ENCODE measurements around the gene USP48. TPM values are rescaled to one million over a fixed set of nuclear protein-coding genes. Genes with fewer than 3 reads are reported as not detected.

USP48 gene
- total RNA-seq, 1 experiment from 2014 or later = 84.8 TPM

- H3K56ac ChIP-seq (ENCODE audit: insufficient read length, low read depth, low read length) = no peak overlapping the region
- H3K4me1 Mint-ChIP-seq = 0 out of 4 replicates have a peak, but pooled peaks cover 0 to 3% of the 10 kb centered on the region in 2 experiments
Observed at GRCh38 chr1:21799730-21800129, 16.8 kb upstream of the USP48 start.

More at GRCh38 chr1:21799730-21800129, 16.8 kb upstream of the USP48 start:
- H3K4me1 ChIP-seq (ENCODE audit: insufficient read depth, low read length) = no peaks in the 10 kb centered on the region
- no peak overlapping the region for H3K18ac ChIP-seq (ENCODE audit: insufficient read length, low read depth, low read length)
- no peak for TF ChIP-seq CTCF (conservative IDR thresholded peaks at IDR 0.05)
- H3K36me3 Mint-ChIP-seq (ENCODE audit: insufficient read depth in 1 of 3, low read depth in 3 of 3) = peaks cover 0 to 6% (median 5%) of the 10 kb centered on the region in 3 experiments; a peak in 4 of 7 replicates
- no peaks in the 10 kb centered on the region for H3K27me3 ChIP-seq (ENCODE audit: insufficient read depth, low read length)
- no peak overlapping the region for H4K91ac ChIP-seq (ENCODE audit: insufficient read length, low read depth, low read length)
- no peak overlapping the region for H2BK12ac ChIP-seq (ENCODE audit: insufficient read length, low read depth, low read length)
- no peak overlapping the region for H3T11ph ChIP-seq (ENCODE audit: low read length)
- no peak overlapping the region for H2BK120ac ChIP-seq (ENCODE audit: low read depth, low read length, poor library complexity, severe bottlenecking)
- no peaks in the 10 kb centered on the region for H3K23me2 ChIP-seq (ENCODE audit: insufficient read length, low read depth, low read length, poor library complexity, severe bottlenecking)
- H3K4ac ChIP-seq (ENCODE audit: low read depth, low read length) = no peak overlapping the region
- no peak overlapping the region for H2AFZ ChIP-seq (ENCODE audit: low read length)
- H3K23ac ChIP-seq (ENCODE audit: insufficient read length, low read depth, low read length) = no peak overlapping the region
- no peak overlapping the region for H4K8ac ChIP-seq (replicated peaks; ENCODE audit: insufficient read length, low read depth, low read length)
- no peak overlapping the region for H3K27ac Mint-ChIP-seq
- no peaks in the 10 kb centered on the region for H4K20me1 ChIP-seq (ENCODE audit: control insufficient read depth, insufficient read depth, insufficient read length)
- no peak overlapping the region for H2BK5ac ChIP-seq (ENCODE audit: insufficient read length, low read length)
- H2AK5ac ChIP-seq (ENCODE audit: insufficient read length, low read length) = no peak overlapping the region
- H3K9me3 Mint-ChIP-seq = peaks cover 4 to 12% of the 10 kb centered on the region in 2 experiments
- DNase-seq = no peak
- H3K14ac ChIP-seq (ENCODE audit: insufficient read depth, low read length) = no peak overlapping the region
- H3K9me3 ChIP-seq (ENCODE audit: control insufficient read depth, low read depth, low read length) = peaks cover 5% of the 10 kb centered on the region
- WGBS (ENCODE audit: extremely low coverage, insufficient read length, low lambda C conversion rate) = no CpG with 5 or more reads among the region's 5 CpGs
- H3K27ac ChIP-seq (ENCODE audit: insufficient read length, low read depth, low read length) = no peak overlapping the region
- no peaks in the 10 kb centered on the region for H3K79me2 ChIP-seq (ENCODE audit: insufficient read depth, low read length)
- no peak overlapping the region for H2BK20ac ChIP-seq (ENCODE audit: low read depth, low read length, poor library complexity, severe bottlenecking)
- no peak overlapping the region for H4K5ac ChIP-seq (ENCODE audit: insufficient read length, low read depth, low read length)
- no peak overlapping the region for H3K4me2 ChIP-seq (ENCODE audit: insufficient read depth, insufficient read length, low read length)
- no peaks in the 10 kb centered on the region for H3K79me1 ChIP-seq (ENCODE audit: insufficient read depth, low read depth, low read length, poor library complexity, severe bottlenecking)
- H3K27me3 Mint-ChIP-seq (ENCODE audit: low read depth) = peaks cover 2% of the 10 kb centered on the region
- H3K4me3 Mint-ChIP-seq = no peak overlapping the region
- H2BK15ac ChIP-seq (ENCODE audit: low read depth, low read length) = no peak overlapping the region
- no peak overlapping the region for H3K9ac ChIP-seq (ENCODE audit: extremely low read depth, insufficient read length, low read length)
